Adrenal gland (tissue), 5 donors: ENCODE results near the gene RNF138.

ENCODE experiments used
- POLR2A ChIP-seq, 2 donors: fragments of 450-650 bp; IDR thresholded peaks; one replicate each; pipeline ENCODE4 v1.6.1; 2017; ENCODE audit warnings: antibody characterized with exemption in 2 of 2, mild to moderate bottlenecking in 2 of 2, moderate library complexity in 1 of 2
- TF ChIP-seq, protein P1 (sequence below), 6 experiments: fragments of 450-650 bp in 4 of 6; fragments of 200-600 bp in 2 of 6; sonication (generic) in 1 of 6; IDR thresholded peaks; 1 replicate in 5 of 6; 2 replicates in 1 of 6; pipeline versions ENCODE4 v1.5.1 to v1.8.0; 2016 to 2021; ENCODE audit warnings: antibody characterized with exemption in 6 of 6, mild to moderate bottlenecking in 2 of 6, moderate library complexity in 1 of 6
- donor health status: DM: no; HTN: no; CAD: no.

DNA sequence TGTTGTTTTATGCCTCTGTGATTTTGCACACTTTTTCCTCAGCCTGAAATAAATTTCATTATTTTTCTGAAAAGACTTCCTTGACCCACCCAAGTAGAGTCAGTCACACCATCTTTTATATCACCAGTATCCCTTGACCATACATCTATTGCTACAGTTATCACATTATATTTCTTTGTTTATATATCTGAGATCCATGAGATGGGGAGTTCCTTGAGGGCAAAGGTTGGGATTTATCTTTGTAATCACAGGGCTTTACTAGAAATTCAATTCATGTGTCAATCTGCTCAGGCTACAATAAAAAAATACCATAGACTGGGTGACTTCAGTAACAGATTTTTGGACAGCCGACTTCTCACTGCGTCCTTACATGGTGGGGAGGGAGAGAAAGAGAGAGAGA lies 12.8 kb upstream of the RNF138 start:
- TF ChIP-seq, protein P1, sequence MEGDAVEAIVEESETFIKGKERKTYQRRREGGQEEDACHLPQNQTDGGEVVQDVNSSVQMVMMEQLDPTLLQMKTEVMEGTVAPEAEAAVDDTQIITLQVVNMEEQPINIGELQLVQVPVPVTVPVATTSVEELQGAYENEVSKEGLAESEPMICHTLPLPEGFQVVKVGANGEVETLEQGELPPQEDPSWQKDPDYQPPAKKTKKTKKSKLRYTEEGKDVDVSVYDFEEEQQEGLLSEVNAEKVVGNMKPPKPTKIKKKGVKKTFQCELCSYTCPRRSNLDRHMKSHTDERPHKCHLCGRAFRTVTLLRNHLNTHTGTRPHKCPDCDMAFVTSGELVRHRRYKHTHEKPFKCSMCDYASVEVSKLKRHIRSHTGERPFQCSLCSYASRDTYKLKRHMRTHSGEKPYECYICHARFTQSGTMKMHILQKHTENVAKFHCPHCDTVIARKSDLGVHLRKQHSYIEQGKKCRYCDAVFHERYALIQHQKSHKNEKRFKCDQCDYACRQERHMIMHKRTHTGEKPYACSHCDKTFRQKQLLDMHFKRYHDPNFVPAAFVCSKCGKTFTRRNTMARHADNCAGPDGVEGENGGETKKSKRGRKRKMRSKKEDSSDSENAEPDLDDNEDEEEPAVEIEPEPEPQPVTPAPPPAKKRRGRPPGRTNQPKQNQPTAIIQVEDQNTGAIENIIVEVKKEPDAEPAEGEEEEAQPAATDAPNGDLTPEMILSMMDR (IDR thresholded peaks at IDR 0.05): no peak
- no peak for TF ChIP-seq POLR2A (IDR thresholded peaks at IDR 0.05)
